Activated CD4-positive, alpha-beta T cell treated with anti-CD3 and anti-CD28 coated beads for 36 hours (primary cell): ENCODE data around the gene NOX3. TPM values are rescaled to one million over a fixed set of nuclear protein-coding genes. Genes with fewer than 3 reads are reported as not detected.

Experiments used
- ATAC-seq: fragments of 200-7000 bp; cut with Tn5 transposase; one replicate; pipeline ENCODE4 v1.10.0; 2021; ENCODE audit warnings: mild to moderate bottlenecking, moderate library complexity
- CTCF ChIA-PET: fragments of 350-600 bp; sonication (Branson Sonifier 250); formaldehyde crosslinking; loops from one replicate; lab custom pipeline; 2021; ENCODE audit warnings: antibody characterized with exemption; lab: Charles Lee
- POLR2A ChIA-PET: fragments of 350-600 bp; sonication (Branson Sonifier 250); formaldehyde crosslinking; loops from one replicate; lab custom pipeline; 2021; ENCODE audit warnings: antibody characterized with exemption, inconsistent platforms; lab: Charles Lee
- DNase-seq: peaks from one replicate; pipeline ENCODE4 v3.0.0-alpha.2; 2020
- H3K27ac Mint-ChIP-seq: one replicate; pipeline ENCODE4 v1.8.0; 2021; ENCODE audit warnings: mixed read lengths
- H3K27me3 Mint-ChIP-seq: one replicate; pipeline ENCODE4 v1.8.0; 2021; ENCODE audit warnings: mixed read lengths
- H3K36me3 Mint-ChIP-seq: one replicate; pipeline ENCODE4 v1.8.0; 2021; ENCODE audit warnings: low read depth, mixed read lengths
- H3K4me1 Mint-ChIP-seq: one replicate; pipeline ENCODE4 v1.8.0; 2021; ENCODE audit warnings: mixed read lengths
- H3K4me3 Mint-ChIP-seq: one replicate; pipeline ENCODE4 v1.8.0; 2021; ENCODE audit warnings: mild to moderate bottlenecking, moderate library complexity, mixed read lengths
- H3K9me3 Mint-ChIP-seq: one replicate; pipeline ENCODE4 v1.8.0; 2021; ENCODE audit warnings: low read depth, mixed read lengths
- intact Hi-C, 2 experiments: fragments of 100-400 bp; cut with DNase I in 1 of 2; cut with micrococcal nuclease in 1 of 2; formaldehyde crosslinking; loops; one replicate each; pipeline versions ENCODE4 v1.14.2 to v1.15.1; 2022 to 2024; cut with DNase I, micrococcal nuclease
- total RNA-seq, 2 experiments: library from RNA; stranded (reverse); gene quantifications; one replicate each; pipeline ENCODE4 v1.2.3, GENCODE V29; 2021

The NOX3 gene
- total RNA-seq, 2 experiments from 2014 or later, result not detected

DNA sequence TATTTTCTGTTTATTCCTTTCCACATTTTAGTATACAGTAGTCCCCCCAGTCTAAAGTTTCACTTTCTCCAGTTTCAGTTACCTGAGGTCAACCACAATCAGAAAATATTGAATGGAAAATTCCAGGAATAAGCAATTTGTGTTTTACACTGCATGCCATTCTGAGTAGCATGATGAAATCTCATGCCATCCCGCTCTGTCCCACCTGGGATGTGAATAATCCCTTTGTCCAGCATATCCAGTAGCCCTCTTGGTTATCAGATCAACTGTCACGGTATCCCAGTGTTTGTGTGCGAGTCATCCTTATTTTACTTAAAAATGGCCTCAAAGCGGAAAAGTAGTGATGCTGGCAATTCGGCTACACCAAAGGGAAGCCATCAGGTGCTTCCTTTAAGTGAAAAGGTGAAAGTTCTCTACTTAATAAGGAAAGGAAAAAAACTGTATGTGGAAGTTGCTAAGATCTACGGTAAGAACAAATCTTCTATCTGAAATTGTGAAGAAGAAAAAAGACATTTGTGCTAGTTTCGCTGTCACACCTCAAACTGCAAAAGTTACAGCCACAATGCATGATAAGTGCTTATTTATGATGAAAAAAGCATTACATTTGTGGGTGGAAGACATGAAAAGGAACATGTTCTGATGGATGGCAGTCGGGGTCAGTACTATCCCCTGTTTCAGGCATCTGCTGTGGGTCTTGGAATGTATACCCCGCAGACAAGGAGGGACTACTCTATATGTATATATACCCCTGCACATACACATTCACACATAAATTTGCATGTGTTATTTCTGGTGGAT is 11.3 kb downstream of the NOX3 start:
- peaks cover 15% of the 10 kb centered on the region for H3K4me1 Mint-ChIP-seq
- intact Hi-C loops, result loop anchor here in 1 of 2 experiments (2.0 kb wide), 1 partner anchor 26 kb away; no protein-coding TSS in a partner anchor
- no peaks in the 10 kb centered on the region for H3K27me3 Mint-ChIP-seq
- DNase-seq (no peak), ATAC-seq (no peak)
- no peak overlapping the region for H3K4me3 Mint-ChIP-seq
- no peak overlapping the region for H3K27ac Mint-ChIP-seq
- ChIA-PET CTCF (no interaction called here), POLR2A (no interaction called here)
- no peaks in the 10 kb centered on the region for H3K36me3 Mint-ChIP-seq
- H3K9me3 Mint-ChIP-seq, result no peaks in the 10 kb centered on the region

GRCh38 chr6:155443168-155443567 is 12.5 kb downstream of the NOX3 start:
- no peak overlapping the region for H3K27ac Mint-ChIP-seq
- ChIA-PET POLR2A (no interaction called here), CTCF (no interaction called here)
- H3K4me3 Mint-ChIP-seq, result no peak overlapping the region
- intact Hi-C loops, result no loop called here
- no peaks in the 10 kb centered on the region for H3K27me3 Mint-ChIP-seq
- peaks cover 15% of the 10 kb centered on the region for H3K4me1 Mint-ChIP-seq
- no peak for DNase-seq
- ATAC-seq, result no peak
- no peaks in the 10 kb centered on the region for H3K36me3 Mint-ChIP-seq
- H3K9me3 Mint-ChIP-seq, result no peaks in the 10 kb centered on the region

- intact Hi-C loops, result no loop called here
- CTCF ChIA-PET, result interaction anchor here (0.6 kb wide), 1 partner anchor 314 kb away, joined by 4 read pairs; no protein-coding TSS in a partner anchor
- DNase-seq, result no peak
- no peaks in the 10 kb centered on the region for H3K9me3 Mint-ChIP-seq
- H3K27me3 Mint-ChIP-seq, result no peaks in the 10 kb centered on the region
- H3K36me3 Mint-ChIP-seq, result no peaks in the 10 kb centered on the region
- no peak overlapping the region for H3K27ac Mint-ChIP-seq
- POLR2A ChIA-PET, result no interaction called here
- H3K4me1 Mint-ChIP-seq, result peaks cover 15% of the 10 kb centered on the region
- ATAC-seq, result no peak
- H3K4me3 Mint-ChIP-seq, result no peak overlapping the region
These were observed 13.1 kb downstream of the NOX3 start for GRCh38 chr6:155442562-155442961.

DNA sequence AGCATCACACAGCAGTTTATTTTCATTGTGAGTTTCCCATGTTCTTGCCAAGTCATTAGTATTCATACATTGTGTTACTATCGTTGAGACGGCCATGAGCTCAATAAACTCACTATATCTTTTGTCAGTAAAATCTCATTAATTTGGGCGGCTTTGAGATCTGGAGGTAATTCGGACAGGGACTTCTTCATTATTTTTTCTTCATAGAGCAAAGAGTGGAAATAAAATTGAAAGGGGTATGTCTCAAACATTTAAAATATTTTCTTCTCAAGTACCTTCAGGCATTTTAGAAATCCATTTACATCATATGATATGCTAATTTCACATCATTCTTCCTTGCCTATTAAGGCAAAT is 14.6 kb downstream of the NOX3 start:
- intact Hi-C loops, result no loop called here
- Mint-ChIP-seq H3K36me3 (no peaks in the 10 kb centered on the region), H3K27ac (no peak overlapping the region), H3K4me3 (no peak overlapping the region), H3K27me3 (no peaks in the 10 kb centered on the region), H3K9me3 (no peaks in the 10 kb centered on the region), H3K4me1 (peaks cover 15% of the 10 kb centered on the region)
- no peak for DNase-seq
- CTCF ChIA-PET, result interaction anchor here (0.7 to 0.8 kb wide), 2 partner anchors 12 to 63 kb away, joined by 3 to 4 read pairs; no protein-coding TSS in a partner anchor
- ATAC-seq, result no peak
- POLR2A ChIA-PET, result no interaction called here

GRCh38 chr6:155440398-155441111 is 15.1 kb downstream of the NOX3 start:
- Mint-ChIP-seq H3K27ac (no peak overlapping the region), H3K27me3 (no peaks in the 10 kb centered on the region), H3K9me3 (no peaks in the 10 kb centered on the region), H3K4me1 (peaks cover 15% of the 10 kb centered on the region), H3K36me3 (no peaks in the 10 kb centered on the region), H3K4me3 (no peak overlapping the region)
- ChIA-PET POLR2A (no interaction called here), CTCF (interaction anchor here (0.6 to 0.8 kb wide), 3 partner anchors 11 to 828 kb away, joined by 3 to 4 read pairs (median 3); no protein-coding TSS in a partner anchor)
- no peak for ATAC-seq
- no peak for DNase-seq
- intact Hi-C loops, result no loop called here

- Mint-ChIP-seq H3K4me3 (no peak overlapping the region), H3K4me1 (peaks cover 5% of the 10 kb centered on the region), H3K27me3 (no peaks in the 10 kb centered on the region), H3K9me3 (no peaks in the 10 kb centered on the region), H3K27ac (no peak overlapping the region), H3K36me3 (no peaks in the 10 kb centered on the region)
- DNase-seq (no peak), ATAC-seq (no peak)
- ChIA-PET CTCF (no interaction called here), POLR2A (no interaction called here)
- intact Hi-C loops, result no loop called here
These were observed 16.3 kb downstream of the NOX3 start for GRCh38 chr6:155439376-155439775.

DNA sequence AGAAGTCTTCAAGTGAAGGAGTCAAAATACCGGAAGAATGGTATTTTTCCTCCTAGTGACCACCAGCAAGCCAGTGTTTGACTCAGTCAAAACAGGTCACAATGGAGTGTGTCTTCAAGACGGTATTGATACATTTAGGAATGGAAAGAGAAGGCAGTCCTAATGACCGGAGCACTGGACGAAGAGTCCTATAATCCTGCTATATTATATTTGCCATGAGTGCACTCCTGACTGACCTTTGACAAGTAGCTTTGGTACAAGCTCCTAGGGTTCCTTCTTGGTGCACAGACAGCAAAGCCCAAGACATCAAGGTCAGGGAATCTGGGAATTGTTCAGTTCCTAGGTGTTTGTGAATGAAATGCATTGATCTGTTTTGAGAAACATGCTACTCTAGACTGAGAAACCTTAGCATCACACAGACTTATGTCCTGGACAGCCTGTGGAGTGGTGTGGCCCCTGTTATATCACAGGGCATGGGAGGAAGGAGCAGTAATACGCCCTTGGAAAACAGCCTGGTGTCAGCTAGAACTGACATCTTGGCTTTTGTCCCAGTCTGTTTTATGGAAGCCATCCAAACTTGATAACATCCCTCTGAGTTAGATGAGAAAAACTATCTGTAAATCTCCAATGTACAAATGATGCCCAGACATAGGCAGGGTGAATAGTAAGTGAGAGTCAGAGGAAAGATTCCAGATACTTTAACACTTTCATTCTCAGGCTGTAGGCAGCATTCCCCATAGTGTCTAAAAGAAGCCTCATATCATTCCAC is 18.5 kb downstream of the NOX3 start:
- no peaks in the 10 kb centered on the region for H3K27me3 Mint-ChIP-seq
- H3K4me1 Mint-ChIP-seq, result peaks cover 6% of the 10 kb centered on the region
- no peak overlapping the region for H3K27ac Mint-ChIP-seq
- intact Hi-C loops, result no loop called here
- ChIA-PET CTCF (no interaction called here), POLR2A (no interaction called here)
- DNase-seq (no peak), ATAC-seq (no peak)
- H3K9me3 Mint-ChIP-seq, result no peaks in the 10 kb centered on the region
- H3K4me3 Mint-ChIP-seq, result no peak overlapping the region
- no peaks in the 10 kb centered on the region for H3K36me3 Mint-ChIP-seq

- Mint-ChIP-seq H3K27ac (no peak overlapping the region), H3K4me1 (peaks cover 6% of the 10 kb centered on the region), H3K27me3 (no peaks in the 10 kb centered on the region), H3K9me3 (no peaks in the 10 kb centered on the region), H3K36me3 (no peaks in the 10 kb centered on the region), H3K4me3 (no peak overlapping the region)
- POLR2A ChIA-PET, result no interaction called here
- ATAC-seq, result no peak
- intact Hi-C loops, result no loop called here
- CTCF ChIA-PET, result no interaction called here
- no peak for DNase-seq
These were observed 20.7 kb downstream of the NOX3 start for GRCh38 chr6:155434829-155435423.

DNA sequence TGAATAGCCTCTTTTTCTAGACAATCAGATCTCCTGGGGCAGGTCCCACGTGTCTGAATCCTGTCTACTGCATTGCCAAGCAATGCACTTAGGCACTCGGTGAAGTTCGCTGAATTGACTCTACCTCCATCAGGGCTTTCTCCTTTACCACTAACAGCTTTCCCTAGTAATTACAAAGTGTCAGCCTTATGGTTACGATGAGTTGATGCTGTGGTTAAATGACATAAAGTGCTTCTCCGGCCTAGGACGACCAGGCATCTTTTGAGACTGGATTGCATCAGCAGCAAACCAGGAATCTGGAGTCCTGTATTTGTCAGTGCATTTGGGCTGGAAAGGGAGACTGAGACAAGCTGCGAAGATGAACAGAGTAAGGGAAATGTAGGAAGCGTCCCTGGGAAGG is 21.5 kb downstream of the NOX3 start:
- no peaks in the 10 kb centered on the region for H3K36me3 Mint-ChIP-seq
- ChIA-PET POLR2A (no interaction called here), CTCF (no interaction called here)
- ATAC-seq, result no peak
- no peak for DNase-seq
- H3K9me3 Mint-ChIP-seq, result no peaks in the 10 kb centered on the region
- no peak overlapping the region for H3K27ac Mint-ChIP-seq
- intact Hi-C loops, result no loop called here
- peaks cover 12% of the 10 kb centered on the region for H3K4me1 Mint-ChIP-seq
- H3K27me3 Mint-ChIP-seq, result no peaks in the 10 kb centered on the region
- no peak overlapping the region for H3K4me3 Mint-ChIP-seq

- POLR2A ChIA-PET, result no interaction called here
- Mint-ChIP-seq H3K4me3 (no peak overlapping the region), H3K36me3 (no peaks in the 10 kb centered on the region), H3K9me3 (no peaks in the 10 kb centered on the region), H3K27ac (no peak overlapping the region), H3K4me1 (peaks cover 12% of the 10 kb centered on the region), H3K27me3 (no peaks in the 10 kb centered on the region)
- CTCF ChIA-PET, result no interaction called here
- intact Hi-C loops, result no loop called here
- DNase-seq, result no peak
- ATAC-seq, result peak; percentile 44
These were observed 23.3 kb downstream of the NOX3 start for GRCh38 chr6:155432293-155432692.

DNA sequence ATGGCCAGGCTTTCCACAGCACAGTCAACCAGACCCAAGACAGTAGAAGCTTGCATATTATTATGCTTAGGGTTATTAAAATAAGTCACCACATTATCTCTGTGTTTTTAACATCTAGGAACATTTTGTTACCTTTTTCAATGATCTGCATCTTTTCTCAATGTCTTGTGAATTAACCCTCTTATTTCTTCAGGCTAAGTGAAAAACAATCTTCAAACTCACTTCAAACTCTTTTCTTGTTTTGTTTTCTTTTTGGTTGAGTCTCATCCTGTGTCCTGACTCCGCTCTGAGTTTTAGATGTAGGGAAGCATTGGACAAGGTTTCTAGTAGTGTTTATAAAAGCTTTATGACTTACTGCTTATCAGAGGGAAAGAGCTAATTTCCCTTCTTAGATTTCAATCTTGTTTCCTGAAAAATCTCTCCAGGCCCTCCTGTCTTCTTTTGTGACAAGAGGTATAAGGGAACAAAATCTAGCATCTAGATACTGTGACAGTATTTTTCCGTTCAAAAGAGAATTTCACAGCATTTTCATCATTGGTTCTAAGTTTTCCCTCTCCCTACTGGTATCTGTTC is 26.2 kb downstream of the NOX3 start:
- no peak overlapping the region for H3K27ac Mint-ChIP-seq
- H3K36me3 Mint-ChIP-seq, result no peaks in the 10 kb centered on the region
- CTCF ChIA-PET, result interaction anchor here (0.9 kb wide), 1 partner anchor 11 kb away, joined by 4 read pairs; no protein-coding TSS in a partner anchor
- DNase-seq (no peak), ATAC-seq (no peak)
- POLR2A ChIA-PET, result no interaction called here
- no peaks in the 10 kb centered on the region for H3K27me3 Mint-ChIP-seq
- H3K4me1 Mint-ChIP-seq, result peaks cover 12% of the 10 kb centered on the region
- H3K4me3 Mint-ChIP-seq, result no peak overlapping the region
- H3K9me3 Mint-ChIP-seq, result no peaks in the 10 kb centered on the region
- intact Hi-C loops, result no loop called here
